ENCODE data around the gene NFKBIA. TPM values are rescaled to one million over a fixed set of nuclear protein-coding genes. Genes with fewer than 3 reads are reported as not detected.

The NFKBIA gene
- total RNA-seq, 4 donors from 2014 or later, result 210 to 873 (median 358) TPM

- no peaks in the 10 kb centered on the region for H3K36me3 ChIP-seq
- H3K4me3 ChIP-seq, result no peak overlapping the region
- no peaks in the 10 kb centered on the region for H3K27me3 ChIP-seq
- peaks cover 0 to 13% (median 0%) of the 10 kb centered on the region in 4 donors for H3K4me1 ChIP-seq
- DNase-seq, result no peak
- no peak overlapping the region for H3K27ac ChIP-seq
- TF ChIP-seq POLR2A (IDR thresholded peaks at IDR 0.05), result no peak
- TF ChIP-seq, protein P1, sequence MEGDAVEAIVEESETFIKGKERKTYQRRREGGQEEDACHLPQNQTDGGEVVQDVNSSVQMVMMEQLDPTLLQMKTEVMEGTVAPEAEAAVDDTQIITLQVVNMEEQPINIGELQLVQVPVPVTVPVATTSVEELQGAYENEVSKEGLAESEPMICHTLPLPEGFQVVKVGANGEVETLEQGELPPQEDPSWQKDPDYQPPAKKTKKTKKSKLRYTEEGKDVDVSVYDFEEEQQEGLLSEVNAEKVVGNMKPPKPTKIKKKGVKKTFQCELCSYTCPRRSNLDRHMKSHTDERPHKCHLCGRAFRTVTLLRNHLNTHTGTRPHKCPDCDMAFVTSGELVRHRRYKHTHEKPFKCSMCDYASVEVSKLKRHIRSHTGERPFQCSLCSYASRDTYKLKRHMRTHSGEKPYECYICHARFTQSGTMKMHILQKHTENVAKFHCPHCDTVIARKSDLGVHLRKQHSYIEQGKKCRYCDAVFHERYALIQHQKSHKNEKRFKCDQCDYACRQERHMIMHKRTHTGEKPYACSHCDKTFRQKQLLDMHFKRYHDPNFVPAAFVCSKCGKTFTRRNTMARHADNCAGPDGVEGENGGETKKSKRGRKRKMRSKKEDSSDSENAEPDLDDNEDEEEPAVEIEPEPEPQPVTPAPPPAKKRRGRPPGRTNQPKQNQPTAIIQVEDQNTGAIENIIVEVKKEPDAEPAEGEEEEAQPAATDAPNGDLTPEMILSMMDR (IDR thresholded peaks at IDR 0.05), result no peak
- H3K9me3 ChIP-seq, result peaks cover 0 to 11% (median 3%) of the 10 kb centered on the region in 4 donors
These were observed 33.6 kb downstream of the NFKBIA start for GRCh38 chr14:35370969-35371368.

DNA sequence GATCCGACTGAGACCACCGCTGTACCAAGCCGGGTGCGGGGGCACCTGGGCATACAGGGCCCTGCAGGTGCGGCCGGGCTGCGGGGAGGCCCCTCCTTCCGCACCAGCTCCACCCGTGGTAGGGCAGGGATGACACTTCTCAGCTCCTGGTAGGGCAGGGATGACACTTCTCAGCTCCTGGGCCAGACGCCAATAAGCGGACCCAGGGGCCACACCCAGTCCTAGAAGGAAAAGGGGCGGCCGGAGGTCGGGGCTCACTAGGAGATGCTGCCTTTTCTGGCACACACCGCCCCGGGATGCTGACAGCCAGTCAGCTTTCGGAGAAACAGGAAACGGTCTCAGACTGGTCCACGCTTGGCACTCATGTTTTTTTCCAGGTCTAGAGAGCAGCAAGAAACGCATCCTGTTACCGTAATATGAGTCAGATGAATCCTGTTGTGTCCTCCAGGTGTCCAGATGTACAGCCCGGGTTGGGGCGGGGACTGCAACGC, 34.8 kb downstream of the NFKBIA start:
- TF ChIP-seq, protein P1 (IDR thresholded peaks at IDR 0.05), result no peak
- no peak for TF ChIP-seq POLR2A (IDR thresholded peaks at IDR 0.05)
- Histone ChIP-seq H3K27ac (no peak overlapping the region), H3K9me3 (peaks cover 0 to 11% (median 3%) of the 10 kb centered on the region in 4 donors), H3K27me3 (no peaks in the 10 kb centered on the region), H3K4me1 (peaks cover 0 to 25% (median 0%) of the 10 kb centered on the region in 4 donors), H3K4me3 (no peak overlapping the region), H3K36me3 (no peaks in the 10 kb centered on the region)
- no peak for DNase-seq

DNA sequence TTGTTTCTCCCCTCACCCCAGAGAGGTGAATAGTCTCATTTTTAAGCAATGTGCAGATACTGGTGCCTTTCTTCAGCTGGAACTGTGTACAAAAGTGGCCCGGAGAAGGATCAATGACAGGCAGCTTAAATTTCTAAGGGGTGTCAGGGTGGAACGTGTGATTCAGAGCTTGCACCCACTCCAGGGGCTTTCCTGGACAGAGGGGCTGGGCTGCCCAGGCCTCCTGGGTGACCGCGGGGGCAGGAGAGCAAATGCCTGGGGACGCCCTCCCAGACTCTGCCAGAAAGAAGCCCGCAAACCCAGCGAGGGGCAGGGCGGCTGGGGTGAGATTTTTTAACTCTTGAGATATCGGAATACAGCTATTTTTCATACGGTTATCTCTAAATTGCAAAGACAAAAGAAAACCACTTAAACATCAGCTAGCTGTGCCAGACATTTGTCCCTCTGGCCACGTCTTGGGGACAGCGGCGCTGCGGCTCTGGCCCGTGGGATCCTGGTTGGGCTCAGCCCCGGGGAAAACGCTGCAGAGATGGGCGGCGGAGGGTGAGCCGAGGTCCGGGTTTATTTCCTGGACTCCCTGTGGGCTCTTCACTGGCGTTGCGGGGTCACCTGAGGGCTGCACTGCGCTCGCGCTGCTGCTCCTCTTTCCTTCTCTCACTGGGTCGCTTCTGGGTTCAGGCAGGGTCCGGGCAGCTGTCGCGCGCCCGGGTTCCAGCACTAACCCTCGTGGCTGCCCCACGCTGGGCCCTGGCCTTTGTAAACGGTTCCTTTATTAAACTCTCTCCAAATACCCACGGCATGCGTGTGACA, 35.8 kb downstream of the NFKBIA start:
- TF ChIP-seq, protein P1 (IDR thresholded peaks at IDR 0.05), result no peak
- no peak for TF ChIP-seq POLR2A (IDR thresholded peaks at IDR 0.05)
- peak overlapping the region in 1 of 4 donors; percentile 44 for H3K27ac ChIP-seq
- DNase-seq, result no peak
- peaks cover 0 to 25% (median 0%) of the 10 kb centered on the region in 4 donors for H3K4me1 ChIP-seq
- no peaks in the 10 kb centered on the region for H3K36me3 ChIP-seq
- H3K4me3 ChIP-seq, result no peak overlapping the region
- peaks cover 0 to 11% (median 3%) of the 10 kb centered on the region in 4 donors for H3K9me3 ChIP-seq
- no peaks in the 10 kb centered on the region for H3K27me3 ChIP-seq

GRCh38 chr14:35368139-35368460, 36.4 kb downstream of the NFKBIA start:
- H3K4me3 ChIP-seq, result no peak overlapping the region
- TF ChIP-seq, protein P1 (IDR thresholded peaks at IDR 0.05), result no peak
- TF ChIP-seq POLR2A (IDR thresholded peaks at IDR 0.05), result no peak
- H3K4me1 ChIP-seq, result peaks cover 0 to 25% (median 0%) of the 10 kb centered on the region in 4 donors
- peak overlapping the region in 1 of 4 donors; percentile 44 for H3K27ac ChIP-seq
- no peaks in the 10 kb centered on the region for H3K36me3 ChIP-seq
- DNase-seq, result no peak
- H3K27me3 ChIP-seq, result no peaks in the 10 kb centered on the region
- H3K9me3 ChIP-seq, result peaks cover 0 to 11% (median 3%) of the 10 kb centered on the region in 4 donors

DNA sequence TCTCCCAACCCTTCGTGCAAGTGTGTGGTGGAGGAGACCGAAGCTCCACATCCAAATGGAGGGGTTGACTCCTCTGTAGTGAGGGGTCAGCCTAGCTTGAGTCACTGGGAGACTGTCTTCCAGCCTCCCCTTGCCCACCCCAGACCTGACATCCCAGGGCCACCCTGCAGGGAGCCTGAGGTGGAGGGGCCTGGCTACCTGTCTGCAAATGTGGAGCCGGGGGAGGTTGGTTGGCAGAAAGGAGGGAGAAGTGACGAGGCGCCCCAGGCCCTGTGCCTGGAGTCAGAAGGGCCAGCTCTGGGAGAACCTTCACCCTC, 37.5 kb downstream of the NFKBIA start:
- TF ChIP-seq POLR2A (IDR thresholded peaks at IDR 0.05), result no peak
- TF ChIP-seq, protein P1 (IDR thresholded peaks at IDR 0.05), result no peak
- no peak overlapping the region for H3K4me3 ChIP-seq
- no peaks in the 10 kb centered on the region for H3K27me3 ChIP-seq
- H3K27ac ChIP-seq, result peak overlapping the region in 3 of 4 donors; percentile 44 to 78 (median 78)
- H3K4me1 ChIP-seq, result peaks cover 0 to 25% (median 0%) of the 10 kb centered on the region in 4 donors
- DNase-seq, result no peak
- no peaks in the 10 kb centered on the region for H3K36me3 ChIP-seq
- peaks cover 0 to 11% (median 3%) of the 10 kb centered on the region in 4 donors for H3K9me3 ChIP-seq

All from Peyer's patch (tissue), 4 donors.